ENCODE results near the gene IGF1R. TPM values are rescaled to one million over a fixed set of nuclear protein-coding genes. Genes with fewer than 3 reads are reported as not detected.

Gene IGF1R
- total RNA-seq, 1 experiment from 2014 or later, result 71.3 TPM

DNA sequence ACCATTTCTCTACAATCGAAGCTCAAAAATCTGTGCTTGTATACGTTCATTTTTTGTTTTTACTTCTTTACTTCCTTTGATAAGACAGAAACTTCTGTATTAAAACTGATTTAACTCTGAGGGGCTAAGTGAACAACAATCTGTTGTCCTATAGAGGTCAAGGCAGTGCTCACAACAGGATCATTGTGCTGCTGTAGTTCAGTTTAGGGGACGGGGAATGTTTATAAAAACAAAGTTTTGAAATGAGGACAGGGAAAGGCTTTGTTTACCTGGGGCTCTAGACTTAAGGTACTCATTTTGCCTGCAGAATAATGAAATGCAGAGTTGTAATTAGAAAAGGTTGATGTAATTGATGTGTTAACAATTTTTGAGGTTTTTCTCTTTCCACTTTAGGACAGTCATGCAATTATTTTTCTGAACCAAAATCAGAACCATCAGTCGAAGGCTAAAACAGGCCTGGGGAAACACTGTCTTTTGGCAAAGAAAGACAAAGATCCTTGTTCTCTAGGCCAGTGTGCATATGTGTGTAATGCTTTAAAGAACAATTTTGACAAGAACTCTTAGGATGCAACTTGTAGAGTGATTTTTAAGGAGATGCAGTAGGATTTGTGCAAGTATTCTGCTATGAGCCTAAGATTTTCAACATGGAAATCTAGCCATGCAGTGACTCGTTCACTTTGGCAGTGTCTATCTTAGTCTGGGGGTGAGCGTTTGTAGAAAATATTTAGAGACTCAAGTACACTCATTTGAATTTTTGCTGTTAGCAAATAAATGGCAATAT, 194.0 kb downstream of the IGF1R start:
- Histone ChIP-seq H3K79me2 (ENCODE audit: low read depth) (peaks cover 50% of the 10 kb centered on the region), H3K36me3 (ENCODE audit: low read depth) (no peaks in the 10 kb centered on the region), H3K27me3 (ENCODE audit: insufficient read depth, low read depth) (no peaks in the 10 kb centered on the region), H3K27ac (no peak overlapping the region), H4K20me1 (ENCODE audit: insufficient read depth) (no peaks in the 10 kb centered on the region), H3K4me3 (no peak overlapping the region), H3K4me1 (replicated peaks; ENCODE audit: insufficient read depth) (no peaks in the 10 kb centered on the region), H3K4me2 (no peak overlapping the region), H3K9me3 (ENCODE audit: insufficient read depth, low read depth) (no peaks in the 10 kb centered on the region), H2AFZ (no peak overlapping the region), H3F3A (ENCODE audit: insufficient read depth, low read depth) (no peaks in the 10 kb centered on the region; the same call in 1 of the 2 replicates), H3K9me2 (ENCODE audit: insufficient read depth) (no peaks in the 10 kb centered on the region)
- TF ChIP-seq CTCF (conservative IDR thresholded peaks at IDR 0.05), result no peak
- TF ChIP-seq EZH2 (IDR thresholded peaks at IDR 0.05; ENCODE audit: low read depth), result no peak
- intact Hi-C loops (cut with micrococcal nuclease; ENCODE audit: unreplicated experiment), result no loop called here
- DNase-seq, result no peak
- ChIA-PET CTCF (no interaction called here), POLR2A (ENCODE audit: unreplicated experiment) (no interaction called here)
- BruUV-seq (replicated peaks), result no TSS peak

DNA sequence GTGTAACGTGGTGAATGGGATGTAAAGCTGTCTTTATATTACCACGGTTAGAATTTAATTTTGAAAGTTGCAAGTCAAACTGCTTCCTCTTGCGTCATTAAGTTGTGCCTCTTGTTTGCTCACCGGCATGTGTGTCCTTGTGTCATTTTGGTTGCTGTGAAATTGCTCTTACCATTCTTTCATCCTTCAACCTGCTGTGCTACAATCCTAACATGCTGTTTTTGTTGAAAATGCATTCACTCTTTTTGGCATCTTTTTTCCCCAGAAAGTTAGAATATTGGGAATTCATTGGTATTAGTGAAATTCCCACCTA, 194.6 kb downstream of the IGF1R start:
- Histone ChIP-seq H3K79me2 (ENCODE audit: low read depth) (peaks cover 50% of the 10 kb centered on the region), H3K4me2 (no peak overlapping the region), H3K27me3 (ENCODE audit: insufficient read depth, low read depth) (no peaks in the 10 kb centered on the region), H3K9me2 (ENCODE audit: insufficient read depth) (no peaks in the 10 kb centered on the region), H3K4me1 (replicated peaks; ENCODE audit: insufficient read depth) (no peaks in the 10 kb centered on the region), H4K20me1 (ENCODE audit: insufficient read depth) (no peaks in the 10 kb centered on the region), H3F3A (ENCODE audit: insufficient read depth, low read depth) (no peaks in the 10 kb centered on the region; the same call in 1 of the 2 replicates), H3K36me3 (ENCODE audit: low read depth) (no peaks in the 10 kb centered on the region), H3K4me3 (no peak overlapping the region), H3K27ac (no peak overlapping the region), H3K9me3 (ENCODE audit: insufficient read depth, low read depth) (no peaks in the 10 kb centered on the region), H2AFZ (no peak overlapping the region)
- no TSS peak for BruUV-seq (replicated peaks)
- DNase-seq, result no peak
- TF ChIP-seq CTCF (conservative IDR thresholded peaks at IDR 0.05) (no peak), EZH2 (IDR thresholded peaks at IDR 0.05; ENCODE audit: low read depth) (no peak)
- intact Hi-C loops (cut with micrococcal nuclease; ENCODE audit: unreplicated experiment), result no loop called here
- ChIA-PET CTCF (no interaction called here), POLR2A (ENCODE audit: unreplicated experiment) (no interaction called here)

GRCh38 chr15:98843844-98844243, 195.5 kb downstream of the IGF1R start:
- H3K4me2 ChIP-seq, result no peak overlapping the region

More at GRCh38 chr15:98843844-98844243, 195.5 kb downstream of the IGF1R start:
- H4K20me1 ChIP-seq (ENCODE audit: insufficient read depth), result no peaks in the 10 kb centered on the region
- H3F3A ChIP-seq (ENCODE audit: insufficient read depth, low read depth), result no peaks in the 10 kb centered on the region; the same call in 1 of the 2 replicates
- CTCF ChIA-PET, result no interaction called here
- BruUV-seq (replicated peaks), result no TSS peak
- no peak overlapping the region for H3K27ac ChIP-seq
- DNase-seq, result no peak
- intact Hi-C loops (cut with micrococcal nuclease; ENCODE audit: unreplicated experiment), result no loop called here
- no peak overlapping the region for H2AFZ ChIP-seq
- H3K27me3 ChIP-seq (ENCODE audit: insufficient read depth, low read depth), result no peaks in the 10 kb centered on the region
- no peaks in the 10 kb centered on the region for H3K9me2 ChIP-seq (ENCODE audit: insufficient read depth)
- H3K4me1 ChIP-seq (replicated peaks; ENCODE audit: insufficient read depth), result no peaks in the 10 kb centered on the region
- H3K36me3 ChIP-seq (ENCODE audit: low read depth), result no peaks in the 10 kb centered on the region
- no peaks in the 10 kb centered on the region for H3K9me3 ChIP-seq (ENCODE audit: insufficient read depth, low read depth)
- no peak overlapping the region for H3K4me3 ChIP-seq
- POLR2A ChIA-PET (ENCODE audit: unreplicated experiment), result no interaction called here
- H3K79me2 ChIP-seq (ENCODE audit: low read depth), result peaks cover 45% of the 10 kb centered on the region
- TF ChIP-seq EZH2 (IDR thresholded peaks at IDR 0.05; ENCODE audit: low read depth) (no peak), CTCF (conservative IDR thresholded peaks at IDR 0.05) (no peak)
